Measurements from ENCODE around the gene KMT2C.

GRCh38 chr7:152189061-152189460 is 246.7 kb downstream of the KMT2C start:
- TF ChIP-seq ZNF132 (tag by site-specific recombination; IDR thresholded peaks at IDR 0.05; ENCODE audit: borderline replicate concordance) (no peak), CTCF (tag by site-specific recombination; IDR thresholded peaks at IDR 0.05) (no peak), ZNF549 (tag by site-specific recombination; IDR thresholded peaks at IDR 0.05) (no peak), ZNF560 (tag by site-specific recombination; IDR thresholded peaks at IDR 0.05; ENCODE audit: borderline replicate concordance) (no peak)
